Tibial artery (tissue), 4 donors: ENCODE measurements around the gene CRYL1.
A peak's percentile ranks its signal among the peaks of the same experiment; 100 is the strongest.

Experiments
- DNase-seq, 2 donors: peaks; one replicate each; pipeline ENCODE4 v3.0.0-alpha.2; 2019
- H3K27ac ChIP-seq, 2 donors: fragments of 200-600 bp; sonication (generic) in 1 of 2; 1 replicate in 1 of 2; 2 replicates in 1 of 2; pipeline ENCODE4 v1.5.1; 2018 to 2019; ENCODE audit warnings: mild to moderate bottlenecking in 1 of 2
- H3K27me3 ChIP-seq, 2 donors: fragments of 200-600 bp; sonication (generic) in 1 of 2; one replicate each; pipeline versions ENCODE4 v1.5.1 to v1.6.0; 2016 to 2019
- H3K36me3 ChIP-seq, 3 donors: fragments of 200-600 bp; sonication (generic) in 2 of 3; one replicate each; pipeline ENCODE4 v1.5.1; 2016 to 2019; ENCODE audit warnings: mild to moderate bottlenecking in 2 of 3
- H3K4me1 ChIP-seq, 4 donors: fragments of 200-600 bp; sonication (generic) in 2 of 4; 1 replicate in 3 of 4; 2 replicates in 1 of 4; pipeline ENCODE4 v1.5.1; 2016 to 2019
- H3K4me3 ChIP-seq, 2 donors: fragments of 200-600 bp; sonication (generic) in 1 of 2; 1 replicate in 1 of 2; 2 replicates in 1 of 2; pipeline ENCODE4 v1.5.1; 2018 to 2019; ENCODE audit warnings: mild to moderate bottlenecking in 2 of 2
- H3K9me3 ChIP-seq, 3 donors: fragments of 200-600 bp; sonication (generic) in 1 of 3; one replicate each; pipeline ENCODE4 v1.5.1; 2016 to 2019
- CTCF ChIP-seq, 2 experiments: fragments of 200-600 bp in 1 of 2; fragments of 450-650 bp in 1 of 2; IDR thresholded peaks; one replicate each; pipeline ENCODE4 v1.5.1; 2017 to 2019; ENCODE audit warnings: antibody characterized with exemption in 2 of 2, mild to moderate bottlenecking in 1 of 2, moderate library complexity in 1 of 2
- intact Hi-C: fragments of 100-400 bp; cut with DNase I; formaldehyde crosslinking; loops from one replicate; pipeline ENCODE4 v1.15.0; 2023; ENCODE audit warnings: low total_unique reads

Gene CRYL1

GRCh38 chr13:20546556-20546955 is 20.9 kb upstream of the CRYL1 start:
- Histone ChIP-seq H3K27ac (no peak overlapping the region), H3K4me1 (no peaks in the 10 kb centered on the region), H3K9me3 (no peaks in the 10 kb centered on the region), H3K4me3 (no peak overlapping the region), H3K27me3 (no peaks in the 10 kb centered on the region), H3K36me3 (no peaks in the 10 kb centered on the region)
- intact Hi-C loops, result no loop called here
- TF ChIP-seq CTCF (IDR thresholded peaks at IDR 0.05), result no peak
- DNase-seq, result no peak

GRCh38 chr13:20544201-20544923 is 18.7 kb upstream of the CRYL1 start:
- Histone ChIP-seq H3K27ac (no peak overlapping the region), H3K4me3 (no peak overlapping the region), H3K36me3 (no peaks in the 10 kb centered on the region), H3K9me3 (no peaks in the 10 kb centered on the region), H3K27me3 (no peaks in the 10 kb centered on the region), H3K4me1 (no peaks in the 10 kb centered on the region)
- no peak for TF ChIP-seq CTCF (IDR thresholded peaks at IDR 0.05)
- intact Hi-C loops, result no loop called here
- peak in 1 of 2 donors; percentile 31 for DNase-seq

GRCh38 chr13:20536992-20537391 is 11.3 kb upstream of the CRYL1 start:
- Histone ChIP-seq H3K36me3 (no peaks in the 10 kb centered on the region), H3K27ac (no peak overlapping the region), H3K4me3 (no peak overlapping the region), H3K4me1 (no peaks in the 10 kb centered on the region), H3K9me3 (peaks cover 0 to 8% (median 0%) of the 10 kb centered on the region in 3 donors), H3K27me3 (no peaks in the 10 kb centered on the region)
- DNase-seq, result no peak
- intact Hi-C loops, result no loop called here
- no peak for TF ChIP-seq CTCF (IDR thresholded peaks at IDR 0.05)

- no peaks in the 10 kb centered on the region for H3K36me3 ChIP-seq
- intact Hi-C loops, result no loop called here
- DNase-seq, result no peak
- H3K4me3 ChIP-seq, result no peak overlapping the region
- no peak overlapping the region for H3K27ac ChIP-seq
- peaks cover 0 to 3% of the 10 kb centered on the region in 2 donors for H3K27me3 ChIP-seq
- TF ChIP-seq CTCF (IDR thresholded peaks at IDR 0.05), result no peak
- peaks cover 0 to 8% (median 0%) of the 10 kb centered on the region in 3 donors for H3K9me3 ChIP-seq
- H3K4me1 ChIP-seq, result no peaks in the 10 kb centered on the region
Observed at GRCh38 chr13:20534038-20534608, 8.5 kb upstream of the CRYL1 start.

GRCh38 chr13:20528452-20528851 is 2.8 kb upstream of the CRYL1 start:
- no peaks in the 10 kb centered on the region for H3K9me3 ChIP-seq
- TF ChIP-seq CTCF (IDR thresholded peaks at IDR 0.05), result no peak
- peaks cover 0 to 3% of the 10 kb centered on the region in 2 donors for H3K27me3 ChIP-seq
- no peak overlapping the region for H3K4me3 ChIP-seq
- H3K4me1 ChIP-seq, result peaks cover 0 to 17% (median 7%) of the 10 kb centered on the region in 4 donors
- DNase-seq, result no peak
- H3K27ac ChIP-seq, result no peak overlapping the region
- H3K36me3 ChIP-seq, result no peaks in the 10 kb centered on the region
- intact Hi-C loops, result loop anchor here (5.0 kb wide), 1 partner anchor 39 kb away; the partner anchor contains the start of gene IFT88
